Muscle layer of colon (tissue), 2 donors: ENCODE data around the gene FGF18.

Source experiments
- H3K27ac ChIP-seq: one replicate; pipeline ENCODE4 v1.7.0; 2013; ENCODE audit warnings: low read depth, mild to moderate bottlenecking, low read length, moderate library complexity
- H3K27me3 ChIP-seq, 2 donors: one replicate each; pipeline ENCODE4 v1.7.0; 2013; ENCODE audit warnings: low read length in 2 of 2, mild to moderate bottlenecking in 2 of 2; ENCODE audit not compliant: insufficient read depth in 2 of 2, control insufficient read depth in 1 of 2
- H3K36me3 ChIP-seq: one replicate; pipeline ENCODE4 v1.7.0; 2013; ENCODE audit warnings: mild to moderate bottlenecking, low read length; ENCODE audit not compliant: insufficient read depth
- H3K4me1 ChIP-seq: one replicate; pipeline ENCODE4 v1.7.0; 2013; ENCODE audit warnings: mild to moderate bottlenecking, low read length; ENCODE audit not compliant: insufficient read depth
- H3K4me3 ChIP-seq, 2 donors: one replicate each; pipeline ENCODE4 v1.7.0; 2013; ENCODE audit warnings: low read length in 2 of 2, low read depth in 1 of 2, mild to moderate bottlenecking in 1 of 2, moderate library complexity in 1 of 2
- H3K9ac ChIP-seq: one replicate; pipeline ENCODE4 v1.7.0; 2013; ENCODE audit warnings: low read length
- H3K9me3 ChIP-seq: one replicate; pipeline ENCODE4 v1.7.0; 2013; ENCODE audit warnings: mild to moderate bottlenecking, low read length
- donor health status: abdominal sarcoma.
- donor health status: Adenocarcinoma of cecum.

FGF18 gene

GRCh38 chr5:171481571-171482433, 62.4 kb downstream of the FGF18 start:
- Histone ChIP-seq H3K4me1 (no peaks in the 10 kb centered on the region), H3K27ac (no peak overlapping the region), H3K4me3 (no peak overlapping the region)

GRCh38 chr5:171482434-171482730, 62.9 kb downstream of the FGF18 start:
- Histone ChIP-seq H3K36me3 (no peaks in the 10 kb centered on the region), H3K9me3 (no peaks in the 10 kb centered on the region), H3K4me3 (no peak overlapping the region), H3K27ac (no peak overlapping the region), H3K4me1 (no peaks in the 10 kb centered on the region), H3K27me3 (no peaks in the 10 kb centered on the region), H3K9ac (no peak overlapping the region)

More at GRCh38 chr5:171481571-171482433, 62.4 kb downstream of the FGF18 start:
- H3K9me3 ChIP-seq: no peaks in the 10 kb centered on the region
- no peaks in the 10 kb centered on the region for H3K36me3 ChIP-seq
- H3K9ac ChIP-seq: no peak overlapping the region
- H3K27me3 ChIP-seq: no peaks in the 10 kb centered on the region

DNA sequence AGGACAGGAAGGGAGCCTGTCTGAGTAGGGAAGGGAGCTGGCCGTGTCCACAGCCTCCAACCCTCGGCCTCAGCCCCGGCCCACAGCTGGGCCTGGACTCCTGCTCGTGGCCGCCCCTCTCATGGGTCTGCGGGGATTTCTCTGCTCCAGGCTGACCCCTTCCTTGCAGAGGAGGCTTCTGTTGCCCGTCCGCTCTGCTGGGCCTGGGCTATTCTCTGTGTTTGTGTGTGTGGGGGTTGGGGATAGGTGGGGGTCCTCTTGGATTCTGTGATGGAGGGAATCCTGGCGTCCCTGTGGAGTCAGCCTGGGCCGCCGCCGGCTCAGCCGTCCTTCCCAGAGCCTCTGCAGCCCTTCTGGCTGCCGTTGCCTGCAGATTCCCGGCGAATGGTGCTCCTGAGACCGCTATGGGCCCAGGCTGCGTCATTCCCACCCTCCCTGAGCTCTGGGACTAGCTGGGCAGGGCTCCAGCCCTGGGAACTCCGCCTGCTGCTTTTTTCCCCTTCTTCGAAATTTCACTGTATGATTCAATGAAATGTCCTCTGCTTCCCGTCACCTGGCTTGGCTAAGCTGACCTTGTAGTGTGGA, 64.2 kb downstream of the FGF18 start:
- no peaks in the 10 kb centered on the region for H3K27me3 ChIP-seq
- H3K9ac ChIP-seq: no peak overlapping the region
- no peak overlapping the region for H3K27ac ChIP-seq
- H3K4me1 ChIP-seq: no peaks in the 10 kb centered on the region
- no peaks in the 10 kb centered on the region for H3K36me3 ChIP-seq
- H3K9me3 ChIP-seq: no peaks in the 10 kb centered on the region
- H3K4me3 ChIP-seq: no peak overlapping the region

GRCh38 chr5:171484460-171484899, 65.0 kb downstream of the FGF18 start:
- Histone ChIP-seq H3K27me3 (no peaks in the 10 kb centered on the region), H3K27ac (no peak overlapping the region), H3K4me1 (no peaks in the 10 kb centered on the region), H3K36me3 (no peaks in the 10 kb centered on the region), H3K9ac (no peak overlapping the region), H3K4me3 (no peak overlapping the region), H3K9me3 (no peaks in the 10 kb centered on the region)

GRCh38 chr5:171485668-171486067, 66.2 kb downstream of the FGF18 start:
- Histone ChIP-seq H3K4me3 (no peak overlapping the region), H3K9ac (no peak overlapping the region), H3K9me3 (no peaks in the 10 kb centered on the region), H3K4me1 (no peaks in the 10 kb centered on the region), H3K27ac (no peak overlapping the region), H3K36me3 (no peaks in the 10 kb centered on the region), H3K27me3 (no peaks in the 10 kb centered on the region)

- Histone ChIP-seq H3K9ac (no peak overlapping the region), H3K36me3 (no peaks in the 10 kb centered on the region), H3K27ac (no peak overlapping the region), H3K4me1 (no peaks in the 10 kb centered on the region), H3K4me3 (no peak overlapping the region), H3K27me3 (no peaks in the 10 kb centered on the region), H3K9me3 (no peaks in the 10 kb centered on the region)
These were observed 67.2 kb downstream of the FGF18 start for GRCh38 chr5:171486613-171487012.

DNA sequence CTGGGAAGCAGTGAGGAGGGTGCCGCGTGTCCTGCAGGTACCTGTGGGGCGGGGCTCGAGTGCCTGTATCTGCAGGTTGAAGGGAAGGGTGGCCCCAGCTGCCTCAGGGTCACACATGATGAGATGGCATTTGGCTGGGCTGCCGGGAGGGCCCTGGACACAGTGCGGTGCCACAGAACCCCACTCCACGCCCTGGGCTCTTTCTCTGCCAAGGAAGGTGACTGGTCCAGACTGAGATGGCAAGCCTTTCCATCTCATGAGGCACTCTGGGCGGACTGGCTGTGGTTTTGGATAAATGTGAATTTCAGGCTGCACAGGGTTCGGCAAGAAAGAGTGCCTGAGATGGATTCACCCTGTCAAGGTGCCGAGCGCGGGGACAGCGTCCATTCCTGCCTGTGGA, 69.4 kb downstream of the FGF18 start:
- Histone ChIP-seq H3K4me3 (no peak overlapping the region), H3K27me3 (no peaks in the 10 kb centered on the region), H3K27ac (no peak overlapping the region), H3K4me1 (peaks cover 1% of the 10 kb centered on the region), H3K9ac (no peak overlapping the region), H3K36me3 (no peaks in the 10 kb centered on the region), H3K9me3 (no peaks in the 10 kb centered on the region)

DNA sequence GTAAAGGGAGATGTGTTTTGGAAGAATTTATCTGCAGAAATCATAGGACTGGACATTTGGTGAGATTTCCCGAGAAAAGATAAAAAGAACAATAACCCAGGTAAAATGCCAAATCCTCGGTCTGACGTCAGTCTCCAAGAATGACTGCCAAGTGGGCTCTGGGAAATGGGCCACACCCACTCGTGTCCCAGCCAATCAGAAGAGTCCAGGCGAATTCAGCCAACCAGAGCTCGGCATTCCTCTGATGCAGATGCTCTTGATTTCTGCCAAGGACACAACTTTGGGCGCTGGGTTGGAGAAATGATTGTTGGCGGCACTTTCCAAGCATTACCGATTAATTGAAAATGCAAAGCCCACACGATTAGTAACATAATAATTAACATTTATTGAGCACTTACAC, 73.3 kb downstream of the FGF18 start:
- H3K9ac ChIP-seq: no peak overlapping the region

GRCh38 chr5:171493646-171494393, 74.4 kb downstream of the FGF18 start:
- no peak overlapping the region for H3K27ac ChIP-seq
- peaks cover 6% of the 10 kb centered on the region for H3K4me1 ChIP-seq
- H3K9me3 ChIP-seq: no peaks in the 10 kb centered on the region
- no peak overlapping the region for H3K4me3 ChIP-seq
- H3K9ac ChIP-seq: no peak overlapping the region
- no peaks in the 10 kb centered on the region for H3K27me3 ChIP-seq
- H3K36me3 ChIP-seq: no peaks in the 10 kb centered on the region

More for the DNA sequence above, 73.3 kb downstream of the FGF18 start:
- Histone ChIP-seq H3K27me3 (no peaks in the 10 kb centered on the region), H3K9me3 (no peaks in the 10 kb centered on the region), H3K27ac (no peak overlapping the region), H3K4me1 (peaks cover 6% of the 10 kb centered on the region), H3K4me3 (no peak overlapping the region), H3K36me3 (no peaks in the 10 kb centered on the region)

DNA sequence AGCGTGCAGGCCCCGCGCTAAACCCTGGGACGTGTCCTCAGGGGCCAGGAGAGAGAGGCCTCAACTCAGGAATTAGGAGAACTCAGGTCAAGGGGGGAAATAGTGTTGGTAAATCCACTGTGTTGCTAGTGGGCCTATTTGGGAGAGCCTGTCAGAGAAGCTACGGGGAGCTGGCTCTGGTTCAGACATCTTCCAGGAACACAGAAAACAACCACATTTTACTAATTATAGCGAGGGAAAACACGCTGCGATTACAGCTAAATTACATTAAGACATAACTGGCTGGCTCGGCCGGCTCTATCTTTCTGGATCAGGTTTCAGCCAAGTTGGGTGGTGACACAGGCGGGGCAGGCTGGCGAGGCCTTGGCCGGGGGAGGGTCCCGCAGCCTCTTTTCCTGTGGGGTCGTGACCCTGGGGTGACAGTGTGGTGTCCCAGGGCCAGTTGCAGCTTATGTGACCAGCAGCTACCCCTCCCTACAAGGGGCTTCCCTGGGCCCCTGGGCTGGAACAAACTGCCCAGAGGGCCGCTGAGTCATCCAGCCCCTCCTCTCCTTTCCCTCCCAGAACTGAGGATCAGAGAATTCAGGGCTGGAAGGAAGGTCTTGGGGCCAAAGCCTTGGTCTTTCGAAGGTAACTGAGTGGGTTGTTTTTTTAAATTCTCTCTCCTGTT, 75.1 kb downstream of the FGF18 start:
- Histone ChIP-seq H3K4me3 (no peak overlapping the region), H3K27ac (peak overlapping the region; percentile 44), H3K9ac (no peak overlapping the region), H3K36me3 (no peaks in the 10 kb centered on the region), H3K4me1 (peaks cover 6% of the 10 kb centered on the region), H3K27me3 (no peaks in the 10 kb centered on the region), H3K9me3 (no peaks in the 10 kb centered on the region)

DNA sequence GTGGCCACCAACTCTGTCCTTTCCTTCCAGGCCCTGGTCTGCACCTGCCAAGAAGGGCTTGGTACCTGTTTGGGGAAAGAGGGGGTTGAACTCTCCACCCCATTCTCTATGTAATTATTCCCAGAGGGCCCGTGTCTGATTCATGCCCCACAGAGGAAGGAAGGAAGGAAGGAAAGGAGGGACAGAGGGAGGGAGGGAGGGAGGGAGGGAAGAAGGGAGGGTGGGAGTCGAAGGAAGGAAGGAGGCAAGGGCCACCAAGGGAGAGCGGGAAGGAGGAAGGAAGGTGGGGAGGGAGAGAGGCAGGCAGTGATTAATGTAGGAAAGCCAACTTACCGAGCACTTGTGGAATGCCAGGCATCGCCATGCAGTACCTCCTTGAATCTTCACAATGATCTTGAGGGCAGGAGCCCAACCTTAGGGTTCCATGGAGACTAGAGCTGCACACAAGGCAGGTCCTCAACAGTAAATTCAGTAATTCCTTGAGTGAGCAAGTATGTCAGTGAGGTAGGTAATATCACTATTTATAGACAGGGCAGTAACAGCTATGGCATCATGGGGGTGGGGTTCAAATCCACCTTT, 75.8 kb downstream of the FGF18 start:
- Histone ChIP-seq H3K9ac (no peak overlapping the region), H3K27ac (peak overlapping the region; percentile 44), H3K9me3 (no peaks in the 10 kb centered on the region), H3K27me3 (no peaks in the 10 kb centered on the region), H3K4me1 (peaks cover 6% of the 10 kb centered on the region), H3K4me3 (no peak overlapping the region), H3K36me3 (no peaks in the 10 kb centered on the region)
